ENCODE results near the gene ATP13A5.

GRCh38 chr3:193317682-193318300 is 60.8 kb downstream of the ATP13A5 start:
- TF ChIP-seq E2F6 (IDR thresholded peaks at IDR 0.05) (no peak), POLR2A (IDR thresholded peaks at IDR 0.05; ENCODE audit: control extremely low read depth in 1 of 2, low read depth in 2 of 2, low read length in 2 of 2) (no peak), EZH2 (IDR thresholded peaks at IDR 0.05; ENCODE audit: low read depth, low read length, severe bottlenecking) (no peak), CTCF (IDR thresholded peaks at IDR 0.05; ENCODE audit: control extremely low read depth in 1 of 3, insufficient read depth in 1 of 3, low read depth in 1 of 3, low read length in 3 of 3) (no peak), RBBP5 (IDR thresholded peaks at IDR 0.05; ENCODE audit: borderline replicate concordance, low read depth, low read length) (no peak), MAFK (IDR thresholded peaks at IDR 0.05; ENCODE audit: low read depth, low read length) (no peak), SP1 (IDR thresholded peaks at IDR 0.05; ENCODE audit: low read depth, low read length) (no peak), POLR2AphosphoS5 (IDR thresholded peaks at IDR 0.05; ENCODE audit: low read depth, low read length) (no peak), ATF3 (IDR thresholded peaks at IDR 0.05; ENCODE audit: insufficient read depth, low read depth, low read length) (no peak), RAD21 (IDR thresholded peaks at IDR 0.05 in 1 of 2, conservative IDR thresholded peaks at IDR 0.05 in 1 of 2; ENCODE audit: low read depth in 2 of 2, low read length in 2 of 2) (no peak)
